ENCODE measurements around the gene CTPS1.

DNA sequence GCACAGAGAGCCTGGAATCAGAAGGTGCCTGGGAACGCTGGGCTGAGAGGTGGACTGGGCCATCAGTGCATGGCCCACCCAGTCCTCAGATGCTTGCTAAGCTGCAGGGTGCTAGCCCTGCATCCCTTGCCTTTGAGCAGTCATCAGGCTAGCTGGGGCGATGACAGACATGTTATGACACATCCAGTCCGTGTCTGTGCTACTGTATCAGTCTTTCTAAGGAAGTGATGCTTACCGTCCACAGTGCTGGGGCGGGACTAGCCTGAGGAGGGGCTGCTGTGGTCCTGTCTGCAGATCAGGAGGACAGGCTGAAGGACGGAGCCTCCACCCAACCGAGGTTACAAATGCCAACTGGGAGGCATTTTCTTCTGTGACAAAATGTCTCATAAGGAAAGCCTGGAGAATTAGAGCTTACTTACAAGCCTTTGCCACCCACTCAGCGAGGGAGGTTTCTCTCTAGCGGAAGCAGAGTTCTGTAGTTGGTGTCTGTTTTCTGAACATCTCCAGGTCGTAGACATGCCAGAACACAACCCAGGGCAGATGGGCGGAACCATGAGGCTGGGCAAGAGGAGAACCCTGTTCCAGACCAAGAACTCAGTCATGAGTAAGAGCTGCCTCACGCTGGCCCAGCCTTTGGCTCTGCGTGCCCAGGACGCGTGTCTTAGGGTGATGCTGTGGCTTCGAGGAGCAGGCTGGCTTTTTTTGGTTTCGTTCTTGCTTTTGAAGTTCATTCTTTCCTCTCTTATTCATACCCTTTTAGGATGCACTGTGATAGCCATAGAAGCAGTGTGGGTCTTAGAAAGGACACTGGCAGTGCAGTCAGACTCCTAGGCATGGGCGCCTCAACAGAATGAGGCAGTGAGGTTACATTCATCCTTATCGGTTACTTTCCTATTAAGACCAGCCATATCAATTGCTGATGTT is 27.7 kb downstream of the CTPS1 start:
- TF ChIP-seq POLR2AphosphoS5 (IDR thresholded peaks at IDR 0.05) (no peak), POLR2A (IDR thresholded peaks at IDR 0.05) (no peak)
